CD4-positive, alpha-beta T cell (primary cell): ENCODE measurements around the gene TAB3. TPM values are rescaled to one million over a fixed set of nuclear protein-coding genes. Genes with fewer than 3 reads are reported as not detected.

Experiments used
- ATAC-seq: fragments of 200-7000 bp; cut with Tn5 transposase; one replicate; pipeline ENCODE4 v1.10.0; 2022; ENCODE audit warnings: mild to moderate bottlenecking; ENCODE audit not compliant: poor library complexity
- CTCF ChIA-PET: fragments of 350-600 bp; sonication (Branson Sonifier 250); formaldehyde crosslinking; loops from one replicate; lab custom pipeline; 2021; ENCODE audit warnings: antibody characterized with exemption, inconsistent platforms; lab: Charles Lee
- POLR2A ChIA-PET: fragments of 350-600 bp; sonication (Branson Sonifier 250); formaldehyde crosslinking; loops from one replicate; lab custom pipeline; 2021; ENCODE audit warnings: antibody characterized with exemption, inconsistent platforms; lab: Charles Lee
- DNase-seq, 14 experiments: peaks; one replicate each; pipeline ENCODE4 v3.0.0-alpha.2; 2013 to 2020; ENCODE audit warnings: mixed read lengths in 2 of 14
- H3K27ac ChIP-seq, 2 donors: one replicate each; pipeline versions ENCODE4 v1.5.1 to v1.7.0; 2013; ENCODE audit warnings: low read length in 2 of 2, low read depth in 1 of 2, mild to moderate bottlenecking in 1 of 2
- H3K27me3 ChIP-seq, 2 experiments: 1 replicate in 1 of 2; 2 replicates in 1 of 2; pipeline versions ENCODE4 v1.6.1 to v1.7.0; 2013; ENCODE audit warnings: low read length in 2 of 2, control low read depth in 1 of 2, mild to moderate bottlenecking in 1 of 2, moderate library complexity in 1 of 2; ENCODE audit not compliant: insufficient read depth in 2 of 2, control insufficient read depth in 1 of 2
- H3K36me3 ChIP-seq: one replicate; pipeline ENCODE4 v1.6.1; 2013; ENCODE audit warnings: low read length, control low read depth; ENCODE audit not compliant: insufficient read depth
- H3K4me1 ChIP-seq: one replicate; pipeline ENCODE4 v1.6.1; 2013; ENCODE audit warnings: low read length, control low read depth; ENCODE audit not compliant: insufficient read depth
- H3K4me3 ChIP-seq: one replicate; pipeline ENCODE4 v1.5.1; 2013; ENCODE audit warnings: mild to moderate bottlenecking, low read length, moderate library complexity
- H3K9me3 ChIP-seq, 2 experiments: 1 replicate in 1 of 2; 2 replicates in 1 of 2; pipeline versions ENCODE4 v1.6.1 to v1.7.0; 2013; ENCODE audit warnings: low read length in 2 of 2, mild to moderate bottlenecking in 2 of 2, control low read depth in 1 of 2, moderate library complexity in 1 of 2; ENCODE audit not compliant: control insufficient read depth in 1 of 2, insufficient read depth in 1 of 2
- H3K27ac Mint-ChIP-seq: one replicate; pipeline ENCODE4 v1.8.0; 2020; ENCODE audit warnings: mixed read lengths
- H3K27me3 Mint-ChIP-seq: one replicate; pipeline ENCODE4 v1.8.0; 2021; ENCODE audit warnings: mixed read lengths
- H3K36me3 Mint-ChIP-seq: one replicate; pipeline ENCODE4 v1.8.0; 2021; ENCODE audit warnings: low read depth, mixed read lengths
- H3K4me1 Mint-ChIP-seq: one replicate; pipeline ENCODE4 v1.8.0; 2021; ENCODE audit warnings: low read depth, mixed read lengths
- H3K4me3 Mint-ChIP-seq: one replicate; pipeline ENCODE4 v1.8.0; 2020; ENCODE audit warnings: mild to moderate bottlenecking, mixed read lengths
- H3K9me3 Mint-ChIP-seq: one replicate; pipeline ENCODE4 v1.8.0; 2020; ENCODE audit warnings: mixed read lengths
- intact Hi-C, 2 experiments: fragments of 100-400 bp; cut with DNase I in 1 of 2; cut with micrococcal nuclease in 1 of 2; formaldehyde crosslinking; loops; one replicate each; pipeline versions ENCODE4 v1.15.1 to v1.9.0; 2023 to 2025; cut with DNase I, micrococcal nuclease
- total RNA-seq, 174 experiments: library from RNA in 2 of 174; stranded (reverse) in 2 of 174; gene quantifications; one replicate each; pipeline ENCODE4 v1.2.3 and lab custom pipeline; 2021 to 2026
- TF ChIP-seq, protein P1 (sequence below): fragments of 200-600 bp; IDR thresholded peaks from one replicate; pipeline ENCODE4 v1.8.0; 2022; ENCODE audit warnings: antibody characterized with exemption, mild to moderate bottlenecking

Gene TAB3
- total RNA-seq, 2 experiments from 2014 or later: 24.7 to 25.6 TPM

DNA sequence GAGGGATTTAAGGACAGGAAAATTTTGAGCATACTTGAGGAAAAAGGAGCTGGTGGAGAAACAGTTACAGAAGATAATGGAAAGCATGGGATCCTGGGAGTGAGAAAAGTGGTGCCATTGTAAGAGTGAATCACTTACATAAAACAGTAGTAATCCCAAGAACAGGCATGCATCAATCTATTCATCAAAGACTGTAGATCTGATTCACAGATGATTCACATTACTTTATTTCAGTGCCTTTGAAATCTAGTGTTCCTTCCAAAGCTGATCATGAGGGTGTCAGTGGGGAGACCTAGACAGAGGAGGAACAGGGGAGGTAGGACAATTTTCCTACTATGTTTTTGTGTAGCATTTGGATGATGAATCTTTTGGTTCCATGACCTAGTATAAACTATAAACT is 102.7 kb downstream of the TAB3 start:
- Histone ChIP-seq H3K9me3 (no peaks in the 10 kb centered on the region), H3K36me3 (no peaks in the 10 kb centered on the region), H3K4me3 (no peak overlapping the region), H3K27me3 (no peaks in the 10 kb centered on the region), H3K4me1 (no peaks in the 10 kb centered on the region), H3K27ac (no peak overlapping the region)
- Mint-ChIP-seq H3K36me3 (no peaks in the 10 kb centered on the region), H3K4me1 (no peaks in the 10 kb centered on the region), H3K27ac (no peak overlapping the region), H3K4me3 (no peak overlapping the region), H3K27me3 (no peaks in the 10 kb centered on the region), H3K9me3 (no peaks in the 10 kb centered on the region)
- ATAC-seq (no peak), DNase-seq (no peak)
- intact Hi-C loops: no loop called here
- ChIA-PET POLR2A (no interaction called here), CTCF (no interaction called here)
- TF ChIP-seq, protein P1, sequence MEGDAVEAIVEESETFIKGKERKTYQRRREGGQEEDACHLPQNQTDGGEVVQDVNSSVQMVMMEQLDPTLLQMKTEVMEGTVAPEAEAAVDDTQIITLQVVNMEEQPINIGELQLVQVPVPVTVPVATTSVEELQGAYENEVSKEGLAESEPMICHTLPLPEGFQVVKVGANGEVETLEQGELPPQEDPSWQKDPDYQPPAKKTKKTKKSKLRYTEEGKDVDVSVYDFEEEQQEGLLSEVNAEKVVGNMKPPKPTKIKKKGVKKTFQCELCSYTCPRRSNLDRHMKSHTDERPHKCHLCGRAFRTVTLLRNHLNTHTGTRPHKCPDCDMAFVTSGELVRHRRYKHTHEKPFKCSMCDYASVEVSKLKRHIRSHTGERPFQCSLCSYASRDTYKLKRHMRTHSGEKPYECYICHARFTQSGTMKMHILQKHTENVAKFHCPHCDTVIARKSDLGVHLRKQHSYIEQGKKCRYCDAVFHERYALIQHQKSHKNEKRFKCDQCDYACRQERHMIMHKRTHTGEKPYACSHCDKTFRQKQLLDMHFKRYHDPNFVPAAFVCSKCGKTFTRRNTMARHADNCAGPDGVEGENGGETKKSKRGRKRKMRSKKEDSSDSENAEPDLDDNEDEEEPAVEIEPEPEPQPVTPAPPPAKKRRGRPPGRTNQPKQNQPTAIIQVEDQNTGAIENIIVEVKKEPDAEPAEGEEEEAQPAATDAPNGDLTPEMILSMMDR: no peak

DNA sequence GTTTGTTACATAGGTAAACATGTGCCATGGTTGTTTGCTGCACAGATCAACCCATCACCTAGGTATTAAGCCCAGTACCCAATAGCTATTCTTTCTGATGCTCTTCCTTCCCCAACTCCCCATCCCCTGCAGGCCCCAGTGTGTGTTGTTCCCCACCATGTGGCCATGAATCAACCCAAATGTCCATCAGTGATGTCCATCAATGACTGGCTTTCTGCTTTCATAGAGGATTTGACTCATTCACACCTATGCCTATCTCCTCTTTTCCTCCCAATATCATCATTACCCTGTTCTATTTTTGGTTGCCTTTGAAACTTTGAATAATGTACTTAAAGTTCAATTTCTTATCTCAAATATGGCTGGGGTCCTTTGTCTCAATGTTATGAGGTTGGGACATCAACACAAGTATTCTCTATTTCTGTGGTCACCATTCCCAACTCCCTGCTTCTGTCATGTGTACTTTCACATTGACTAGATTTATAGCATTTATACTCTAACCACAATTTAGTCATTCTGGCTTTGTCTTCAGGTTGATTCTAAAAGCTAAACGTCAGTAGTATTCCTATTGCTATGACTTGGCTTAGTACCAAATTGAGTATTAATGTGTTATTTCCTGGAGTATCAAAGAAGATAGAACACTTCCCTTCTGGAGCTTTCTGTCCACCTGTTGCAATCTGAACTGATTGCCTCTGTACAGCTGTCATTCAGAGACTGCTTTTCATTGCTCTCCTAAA is 107.2 kb downstream of the TAB3 start:
- no peaks in the 10 kb centered on the region for H3K27me3 Mint-ChIP-seq
- no peaks in the 10 kb centered on the region for H3K9me3 ChIP-seq
- H3K9me3 Mint-ChIP-seq: no peaks in the 10 kb centered on the region
- ATAC-seq (no peak), DNase-seq (no peak)
- intact Hi-C loops: no loop called here
- H3K4me1 Mint-ChIP-seq: no peaks in the 10 kb centered on the region
- no peak overlapping the region for H3K27ac Mint-ChIP-seq
- H3K36me3 ChIP-seq: no peaks in the 10 kb centered on the region
- CTCF ChIA-PET: no interaction called here
- no peaks in the 10 kb centered on the region for H3K4me1 ChIP-seq
- no peaks in the 10 kb centered on the region for H3K36me3 Mint-ChIP-seq
- H3K4me3 ChIP-seq: no peak overlapping the region
- TF ChIP-seq, protein P1: no peak
- H3K27ac ChIP-seq: no peak overlapping the region
- H3K4me3 Mint-ChIP-seq: no peak overlapping the region
- no peaks in the 10 kb centered on the region for H3K27me3 ChIP-seq
- POLR2A ChIA-PET: no interaction called here

DNA sequence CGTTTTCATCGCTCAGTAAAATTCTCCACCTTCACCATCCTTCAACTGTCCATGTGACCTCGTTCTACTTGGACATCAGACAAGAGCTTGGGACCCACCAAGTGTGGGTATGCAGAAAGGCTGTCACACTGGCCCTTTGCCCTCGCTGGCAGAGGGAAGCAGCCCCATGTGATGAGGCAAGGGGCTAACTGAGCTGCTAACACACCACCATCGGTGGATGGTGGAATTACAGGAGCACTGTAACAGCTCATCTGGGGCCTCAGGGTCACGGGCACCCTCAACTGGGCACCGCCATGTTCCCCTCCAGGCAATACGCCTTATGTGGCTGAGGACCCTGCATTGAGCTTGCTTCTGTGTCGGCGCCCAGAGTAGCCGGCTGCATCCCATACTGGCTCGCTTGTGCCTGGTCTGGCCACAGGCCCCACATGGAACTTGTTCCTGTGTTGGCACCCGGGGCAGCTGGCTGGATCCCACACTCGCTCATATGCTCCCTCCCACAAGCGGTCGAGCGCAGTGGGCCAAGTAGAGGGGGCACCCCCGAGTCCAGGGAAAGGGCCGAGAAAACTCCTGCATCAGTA is 109.5 kb downstream of the TAB3 start:
- Mint-ChIP-seq H3K27ac (no peak overlapping the region), H3K4me1 (no peaks in the 10 kb centered on the region), H3K4me3 (no peak overlapping the region), H3K9me3 (no peaks in the 10 kb centered on the region), H3K27me3 (no peaks in the 10 kb centered on the region), H3K36me3 (no peaks in the 10 kb centered on the region)
- CTCF ChIA-PET: no interaction called here
- intact Hi-C loops: no loop called here
- Histone ChIP-seq H3K27ac (no peak overlapping the region), H3K4me3 (no peak overlapping the region), H3K27me3 (no peaks in the 10 kb centered on the region), H3K36me3 (no peaks in the 10 kb centered on the region), H3K9me3 (no peaks in the 10 kb centered on the region), H3K4me1 (no peaks in the 10 kb centered on the region)
- no peak for ATAC-seq
- no peak for DNase-seq
- TF ChIP-seq, protein P1: no peak
- POLR2A ChIA-PET: no interaction called here
